ENCODE data around the gene C1QTNF6.

- TF ChIP-seq POLR2A (IDR thresholded peaks at IDR 0.05; ENCODE audit: low read length) = no peak
- no peak for TF ChIP-seq GATA1 (IDR thresholded peaks at IDR 0.05; ENCODE audit: low read depth, low read length)
These were observed 34.1 kb downstream of the C1QTNF6 start for GRCh38 chr22:37153901-37154300.
